Measurements from ENCODE around the gene CWC25.

DNA sequence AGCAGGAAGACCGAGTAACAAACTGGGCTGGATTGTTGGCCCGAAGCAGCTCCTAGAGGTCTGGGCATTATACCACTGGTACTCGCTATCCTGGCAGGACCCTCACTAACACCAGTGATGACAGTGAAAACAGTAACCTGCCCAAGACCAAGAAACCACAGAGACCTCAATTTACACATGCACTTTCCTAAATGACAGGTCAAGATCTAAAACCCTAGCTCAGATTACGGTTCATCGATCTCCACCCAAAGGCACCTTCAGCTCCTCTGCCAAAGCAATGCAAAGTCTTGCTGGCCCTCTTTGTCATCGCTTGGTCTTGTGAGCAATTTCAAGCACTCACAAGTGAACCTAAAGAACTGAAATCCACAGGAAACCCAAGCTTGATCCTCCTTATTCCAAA, 27.3 kb downstream of the CWC25 start:
- TF ChIP-seq POLR2AphosphoS5 (IDR thresholded peaks at IDR 0.05; ENCODE audit: insufficient read depth in 1 of 2, low read depth in 1 of 2), result no peak
- TF ChIP-seq, protein P1, sequence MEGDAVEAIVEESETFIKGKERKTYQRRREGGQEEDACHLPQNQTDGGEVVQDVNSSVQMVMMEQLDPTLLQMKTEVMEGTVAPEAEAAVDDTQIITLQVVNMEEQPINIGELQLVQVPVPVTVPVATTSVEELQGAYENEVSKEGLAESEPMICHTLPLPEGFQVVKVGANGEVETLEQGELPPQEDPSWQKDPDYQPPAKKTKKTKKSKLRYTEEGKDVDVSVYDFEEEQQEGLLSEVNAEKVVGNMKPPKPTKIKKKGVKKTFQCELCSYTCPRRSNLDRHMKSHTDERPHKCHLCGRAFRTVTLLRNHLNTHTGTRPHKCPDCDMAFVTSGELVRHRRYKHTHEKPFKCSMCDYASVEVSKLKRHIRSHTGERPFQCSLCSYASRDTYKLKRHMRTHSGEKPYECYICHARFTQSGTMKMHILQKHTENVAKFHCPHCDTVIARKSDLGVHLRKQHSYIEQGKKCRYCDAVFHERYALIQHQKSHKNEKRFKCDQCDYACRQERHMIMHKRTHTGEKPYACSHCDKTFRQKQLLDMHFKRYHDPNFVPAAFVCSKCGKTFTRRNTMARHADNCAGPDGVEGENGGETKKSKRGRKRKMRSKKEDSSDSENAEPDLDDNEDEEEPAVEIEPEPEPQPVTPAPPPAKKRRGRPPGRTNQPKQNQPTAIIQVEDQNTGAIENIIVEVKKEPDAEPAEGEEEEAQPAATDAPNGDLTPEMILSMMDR (IDR thresholded peaks at IDR 0.05), result no peak
